Activated CD8-positive, alpha-beta memory T cell treated with anti-CD3 and anti-CD28 coated beads, Interleukin-2, amount 10 ng/mL, durations not matched to agents 7 days and 5 days (primary cell): ENCODE results near the gene COMMD1. TPM values are rescaled to one million over a fixed set of nuclear protein-coding genes. Genes with fewer than 3 reads are reported as not detected.
A peak's percentile ranks its signal among the peaks of the same experiment; 100 is the strongest.
"Not testable (repeated sequence)": the region's sequence is repeated elsewhere in the genome, so short reads cannot be mapped to it uniquely, and the experiment has no call there.

Experiments
- ATAC-seq: fragments of 150-1000 bp; cut with Tn5 transposase; one replicate; pipeline ENCODE4 v1.10.0; 2021; ENCODE audit warnings: moderate library complexity
- CTCF ChIA-PET: fragments of 350-600 bp; sonication (Branson Sonifier 250); formaldehyde crosslinking; loops from one replicate; lab custom pipeline; 2021; ENCODE audit warnings: antibody characterized with exemption; lab: Charles Lee
- DNase-seq: peaks from one replicate; pipeline ENCODE4 v3.0.0-alpha.2; 2020
- H3K27ac Mint-ChIP-seq: one replicate; pipeline ENCODE4 v1.8.0; 2021; ENCODE audit warnings: mild to moderate bottlenecking, mixed read lengths
- H3K27me3 Mint-ChIP-seq: one replicate; pipeline ENCODE4 v1.8.0; 2021; ENCODE audit warnings: mixed read lengths
- H3K36me3 Mint-ChIP-seq: one replicate; pipeline ENCODE4 v1.8.0; 2021; ENCODE audit warnings: mild to moderate bottlenecking, mixed read lengths
- H3K4me1 Mint-ChIP-seq: one replicate; pipeline ENCODE4 v1.8.0; 2021; ENCODE audit warnings: mixed read lengths
- H3K4me3 Mint-ChIP-seq: one replicate; pipeline ENCODE4 v1.8.0; 2021; ENCODE audit warnings: mild to moderate bottlenecking, moderate library complexity, mixed read lengths
- H3K9me3 Mint-ChIP-seq: one replicate; pipeline ENCODE4 v1.8.0; 2022; ENCODE audit warnings: low read depth, mixed read lengths
- total RNA-seq, 2 experiments: library from RNA; stranded (reverse); gene quantifications; one replicate each; pipeline ENCODE4 v1.2.3, GENCODE V29; 2021

The COMMD1 gene
- total RNA-seq, 2 experiments from 2014 or later: 27.4 to 33.0 TPM

DNA sequence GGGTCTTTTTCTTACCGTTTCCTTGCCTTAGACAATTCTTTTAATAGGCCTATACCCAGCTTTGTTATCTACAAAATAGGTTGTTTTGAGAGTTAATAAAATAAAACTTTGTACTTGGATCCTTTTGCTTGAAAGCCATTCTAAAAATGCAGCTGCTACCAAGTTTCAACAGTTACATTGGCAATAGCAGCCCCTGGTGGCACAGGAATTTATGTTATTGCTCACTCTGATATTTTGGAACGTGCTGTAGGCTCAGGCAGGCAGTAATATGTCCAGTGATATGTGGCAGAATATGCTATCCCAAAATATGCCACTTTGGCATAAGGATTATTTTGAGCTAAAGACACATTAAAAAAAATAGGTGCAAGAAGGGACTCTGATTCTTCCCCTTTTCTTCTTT lies 6.7 kb upstream of the COMMD1 start:
- ATAC-seq (no peak), DNase-seq (no peak)
- no peaks in the 10 kb centered on the region for H3K4me1 Mint-ChIP-seq
- H3K27me3 Mint-ChIP-seq: no peaks in the 10 kb centered on the region
- CTCF ChIA-PET: interaction anchor here (0.7 to 1.0 kb wide), 3 partner anchors 13 to 901 kb away, joined by 3 read pairs; no protein-coding TSS in a partner anchor
- no peaks in the 10 kb centered on the region for H3K36me3 Mint-ChIP-seq
- no peak overlapping the region for H3K4me3 Mint-ChIP-seq
- H3K9me3 Mint-ChIP-seq: no peaks in the 10 kb centered on the region
- no peak overlapping the region for H3K27ac Mint-ChIP-seq

DNA sequence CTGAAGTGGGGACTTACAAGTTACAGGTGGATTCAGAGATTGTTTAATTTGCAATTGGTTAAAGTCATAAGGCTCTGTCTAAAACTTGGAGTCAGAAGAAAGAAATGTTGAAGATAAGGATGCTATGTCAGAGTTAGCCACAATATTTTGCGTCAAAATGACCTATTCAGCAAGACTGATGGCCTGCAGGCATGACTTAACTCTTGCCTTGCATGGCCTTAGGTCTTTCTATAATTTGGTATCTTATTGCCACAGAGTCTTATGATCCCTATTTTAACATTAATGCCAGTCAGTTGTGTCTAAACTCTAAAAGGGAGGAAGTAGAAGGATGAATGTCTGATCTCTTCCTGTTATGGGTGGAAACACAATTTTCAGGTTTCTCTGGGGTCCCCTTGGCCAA lies 5.2 kb upstream of the COMMD1 start:
- Mint-ChIP-seq H3K27me3 (no peaks in the 10 kb centered on the region), H3K4me3 (no peak overlapping the region), H3K9me3 (no peaks in the 10 kb centered on the region), H3K4me1 (peaks cover 3% of the 10 kb centered on the region), H3K27ac (no peak overlapping the region), H3K36me3 (no peaks in the 10 kb centered on the region)
- no peak for DNase-seq
- CTCF ChIA-PET: no interaction called here
- no peak for ATAC-seq

DNA sequence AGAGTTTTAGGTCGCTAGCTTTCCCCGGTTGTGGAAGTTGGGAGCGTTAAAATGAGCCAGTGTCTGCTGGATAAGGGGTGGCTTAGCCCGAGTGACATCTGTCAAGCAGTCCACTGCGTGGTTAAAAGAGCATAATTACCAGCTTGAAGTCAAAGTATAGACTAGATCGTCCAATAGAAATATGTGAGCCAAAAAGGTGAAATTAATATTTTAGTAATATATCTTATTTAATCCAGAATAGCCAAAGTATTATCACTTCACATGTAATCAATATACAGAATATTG lies 654 bp downstream of the COMMD1 start:
- CTCF ChIA-PET: no interaction called here
- H3K36me3 Mint-ChIP-seq: no peaks in the 10 kb centered on the region
- H3K4me1 Mint-ChIP-seq: peaks cover 24% of the 10 kb centered on the region
- peak overlapping the region; percentile 84 for H3K27ac Mint-ChIP-seq
- H3K27me3 Mint-ChIP-seq: no peaks in the 10 kb centered on the region
- no peak for DNase-seq
- ATAC-seq: no peak
- no peaks in the 10 kb centered on the region for H3K9me3 Mint-ChIP-seq
- peak overlapping the region; percentile 94 for H3K4me3 Mint-ChIP-seq

DNA sequence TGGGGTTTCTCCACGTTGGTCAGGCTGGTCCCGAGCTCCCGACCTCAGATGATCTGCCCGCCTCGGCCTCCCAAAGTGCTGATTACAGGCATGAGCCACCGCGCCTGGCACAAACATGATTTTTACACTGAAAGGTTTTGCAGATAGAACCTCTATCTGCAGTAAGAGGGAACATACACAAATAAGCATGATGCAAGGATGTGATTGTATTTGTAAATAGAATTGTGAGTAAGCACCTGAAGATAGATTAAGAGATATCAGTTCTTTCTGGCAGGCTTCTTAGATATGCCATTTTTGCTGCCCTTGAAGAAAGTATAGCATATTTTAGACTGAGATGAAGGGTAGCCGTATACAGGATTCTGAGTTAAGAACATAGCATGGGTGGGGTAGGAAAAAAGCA lies 3.6 kb downstream of the COMMD1 start:
- DNase-seq: no peak
- no peak for ATAC-seq

DNA sequence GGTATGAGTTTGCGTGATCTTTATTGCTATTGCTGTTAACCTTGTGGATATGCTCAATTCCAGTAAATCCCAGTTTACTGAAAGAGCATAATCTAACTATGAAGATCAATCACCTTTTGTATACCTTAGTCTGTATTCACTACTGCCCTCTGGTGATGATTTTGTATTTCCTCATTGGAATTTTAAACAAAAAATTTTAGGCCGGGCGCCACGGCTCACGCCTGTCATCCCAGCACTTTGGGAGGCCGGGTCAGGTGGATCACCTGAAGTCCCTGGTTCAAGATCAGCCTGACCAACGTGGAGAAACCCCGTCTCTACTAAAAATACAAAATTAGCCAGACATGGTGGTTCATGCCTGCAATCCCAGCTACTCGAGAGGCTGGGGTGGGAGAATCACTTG lies 5.1 kb downstream of the COMMD1 start:
- no peak for DNase-seq
- no peaks in the 10 kb centered on the region for H3K27me3 Mint-ChIP-seq
- no peak overlapping the region for H3K27ac Mint-ChIP-seq
- ATAC-seq: no peak
- no peaks in the 10 kb centered on the region for H3K9me3 Mint-ChIP-seq
- no peaks in the 10 kb centered on the region for H3K36me3 Mint-ChIP-seq
- H3K4me3 Mint-ChIP-seq: no peak overlapping the region
- CTCF ChIA-PET: no interaction called here
- H3K4me1 Mint-ChIP-seq: peaks cover 18% of the 10 kb centered on the region

More for the DNA sequence above, 3.6 kb downstream of the COMMD1 start:
- Mint-ChIP-seq H3K27me3 (no peaks in the 10 kb centered on the region), H3K9me3 (no peaks in the 10 kb centered on the region), H3K27ac (no peak overlapping the region), H3K4me3 (no peak overlapping the region), H3K36me3 (no peaks in the 10 kb centered on the region), H3K4me1 (peaks cover 24% of the 10 kb centered on the region)
- CTCF ChIA-PET: no interaction called here

DNA sequence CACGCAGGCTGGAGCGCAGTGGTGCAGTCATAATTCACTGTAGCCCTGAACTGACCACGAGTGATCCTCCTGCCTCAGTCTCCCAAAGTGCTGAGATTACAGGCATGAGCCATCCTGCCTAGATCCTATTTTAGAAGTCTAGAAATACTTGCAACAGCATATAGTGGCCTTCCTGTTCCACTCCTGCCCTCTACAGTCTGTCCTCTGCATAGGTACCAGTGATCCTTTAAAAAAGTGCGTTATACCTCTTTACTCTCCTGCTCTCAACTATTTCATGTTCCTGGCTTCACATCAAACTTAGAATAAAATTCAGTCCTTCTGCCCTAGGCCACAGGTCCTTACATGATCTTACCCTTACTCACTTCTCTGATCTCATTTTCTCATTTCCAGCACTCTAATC lies 6.0 kb downstream of the COMMD1 start:
- Mint-ChIP-seq H3K27ac (no peak overlapping the region), H3K36me3 (no peaks in the 10 kb centered on the region), H3K4me3 (no peak overlapping the region), H3K9me3 (no peaks in the 10 kb centered on the region), H3K27me3 (no peaks in the 10 kb centered on the region), H3K4me1 (peaks cover 13% of the 10 kb centered on the region)
- CTCF ChIA-PET: interaction anchor here (0.6 kb wide), 1 partner anchor 845 kb away, joined by 3 read pairs; no protein-coding TSS in a partner anchor
- no peak for DNase-seq
- peak; percentile 47 for ATAC-seq

DNA sequence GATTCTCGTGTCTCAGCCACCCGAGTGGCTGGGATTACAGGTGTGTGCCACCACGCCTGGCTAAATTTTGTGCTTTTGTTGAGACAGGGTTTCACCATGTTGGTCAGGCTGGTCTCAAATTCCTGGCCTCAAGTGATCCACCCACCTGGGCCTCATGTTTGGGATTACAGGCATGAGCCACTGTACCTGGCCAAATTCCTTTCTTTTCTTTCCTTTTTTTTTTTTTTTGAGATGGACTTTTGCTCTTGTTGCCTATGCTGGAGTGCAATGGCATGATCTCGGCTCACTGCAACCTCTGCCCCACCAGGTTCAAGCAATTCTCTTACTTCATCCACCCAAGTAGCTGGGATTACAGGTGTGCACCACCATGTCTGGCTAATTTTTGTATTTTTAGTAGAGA lies 9.3 kb downstream of the COMMD1 start:
- DNase-seq, H3K4me3 Mint-ChIP-seq, CTCF ChIA-PET: not testable (repeated sequence)

DNA sequence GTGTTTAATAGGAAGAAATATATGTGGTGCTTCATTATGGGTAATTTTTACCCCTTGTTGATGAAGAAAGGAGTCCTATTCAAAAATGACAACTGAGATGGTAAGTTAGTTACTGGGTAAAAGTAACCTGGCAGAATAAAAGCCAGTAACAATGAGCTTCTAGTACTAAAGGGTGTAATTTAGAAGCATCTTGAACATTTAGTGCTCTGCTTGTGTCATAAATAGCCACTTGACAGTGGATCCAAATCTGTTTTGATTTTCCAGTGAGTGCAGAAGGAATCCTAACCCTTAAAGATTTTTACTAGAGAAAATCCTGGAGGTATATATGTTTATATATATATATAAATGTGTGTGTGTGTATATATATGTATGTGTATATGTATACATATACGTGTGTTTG lies 15.1 kb downstream of the COMMD1 start:
- ATAC-seq (no peak), DNase-seq (no peak)
- Mint-ChIP-seq H3K9me3 (no peaks in the 10 kb centered on the region), H3K4me3 (no peak overlapping the region), H3K36me3 (no peaks in the 10 kb centered on the region), H3K27me3 (no peaks in the 10 kb centered on the region), H3K4me1 (no peaks in the 10 kb centered on the region), H3K27ac (no peak overlapping the region)
- CTCF ChIA-PET: interaction anchor here (1.4 kb wide), 1 partner anchor 10 kb away, joined by 3 read pairs; no protein-coding TSS in a partner anchor

More for the DNA sequence above, 9.3 kb downstream of the COMMD1 start:
- H3K27me3 Mint-ChIP-seq, H3K9me3 Mint-ChIP-seq, H3K4me1 Mint-ChIP-seq, H3K27ac Mint-ChIP-seq, H3K36me3 Mint-ChIP-seq, ATAC-seq: not testable (repeated sequence)

DNA sequence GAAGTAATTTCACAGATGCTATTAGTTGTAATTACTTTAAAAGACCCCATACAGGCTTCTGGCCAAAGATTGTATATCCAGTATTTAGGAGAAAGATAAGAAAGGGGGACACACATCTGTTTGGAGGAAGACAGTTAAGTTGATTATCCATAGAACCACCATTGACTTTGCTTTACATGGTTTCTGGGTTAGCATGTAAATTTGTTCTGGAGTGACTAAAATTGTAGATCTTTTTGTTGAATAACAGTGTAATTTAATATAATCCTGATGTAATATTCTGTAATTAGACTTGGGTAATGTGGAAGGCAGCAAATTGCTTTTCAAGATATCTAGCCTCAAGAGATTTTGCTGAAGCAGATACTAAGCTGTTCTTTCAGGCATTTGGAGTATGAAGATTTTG lies 17.2 kb downstream of the COMMD1 start:
- H3K36me3 Mint-ChIP-seq: peaks cover 1% of the 10 kb centered on the region
- ATAC-seq: no peak

DNA sequence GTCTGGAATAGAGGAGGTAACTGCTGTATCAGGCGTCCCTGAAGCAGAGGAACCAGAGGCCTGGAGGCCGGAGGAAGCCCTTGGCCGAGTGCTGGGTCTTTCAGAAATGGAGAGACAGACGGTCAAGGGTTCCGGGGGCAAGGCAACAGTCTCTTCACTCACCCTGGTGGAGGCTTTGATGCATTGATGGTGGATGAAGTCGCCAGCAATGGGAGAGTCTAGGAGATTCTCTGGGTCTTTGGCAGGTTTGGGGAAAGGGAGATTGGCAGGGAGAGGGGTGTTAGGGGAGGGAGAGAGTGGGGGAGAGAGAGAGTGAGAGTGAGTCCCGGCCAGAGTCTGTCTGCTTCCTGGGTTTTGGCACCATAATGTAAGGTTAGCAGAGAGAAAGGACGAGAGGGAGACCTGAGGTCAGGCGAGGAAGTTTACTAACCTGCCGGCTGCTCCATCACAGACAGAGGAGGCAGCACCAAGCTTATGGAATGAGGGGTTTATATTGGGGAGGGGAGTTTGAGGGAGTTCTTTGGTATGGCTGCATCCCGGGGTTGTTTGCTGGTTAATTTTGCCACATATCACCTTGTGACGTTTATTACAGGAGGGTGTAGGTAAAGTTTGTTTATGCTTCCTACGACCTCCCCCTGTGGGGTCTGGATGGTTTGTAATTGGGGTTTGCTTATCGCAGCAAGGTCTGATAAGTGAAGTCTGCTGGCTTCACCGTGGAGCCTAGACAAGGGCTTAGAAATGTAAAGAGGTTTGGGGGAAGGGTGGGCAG lies 19.6 kb downstream of the COMMD1 start:
- peaks cover 1% of the 10 kb centered on the region for H3K36me3 Mint-ChIP-seq
- no peak overlapping the region for H3K4me3 Mint-ChIP-seq
- CTCF ChIA-PET: no interaction called here
- no peaks in the 10 kb centered on the region for H3K9me3 Mint-ChIP-seq
- no peak overlapping the region for H3K27ac Mint-ChIP-seq
- no peak for ATAC-seq
- H3K27me3 Mint-ChIP-seq: no peaks in the 10 kb centered on the region
- no peak for DNase-seq
- H3K4me1 Mint-ChIP-seq: no peaks in the 10 kb centered on the region

More for the DNA sequence above, 17.2 kb downstream of the COMMD1 start:
- H3K4me1 Mint-ChIP-seq: no peaks in the 10 kb centered on the region
- H3K27me3 Mint-ChIP-seq: no peaks in the 10 kb centered on the region
- no peak overlapping the region for H3K4me3 Mint-ChIP-seq
- CTCF ChIA-PET: no interaction called here
- no peak for DNase-seq
- H3K9me3 Mint-ChIP-seq: no peaks in the 10 kb centered on the region
- H3K27ac Mint-ChIP-seq: no peak overlapping the region

DNA sequence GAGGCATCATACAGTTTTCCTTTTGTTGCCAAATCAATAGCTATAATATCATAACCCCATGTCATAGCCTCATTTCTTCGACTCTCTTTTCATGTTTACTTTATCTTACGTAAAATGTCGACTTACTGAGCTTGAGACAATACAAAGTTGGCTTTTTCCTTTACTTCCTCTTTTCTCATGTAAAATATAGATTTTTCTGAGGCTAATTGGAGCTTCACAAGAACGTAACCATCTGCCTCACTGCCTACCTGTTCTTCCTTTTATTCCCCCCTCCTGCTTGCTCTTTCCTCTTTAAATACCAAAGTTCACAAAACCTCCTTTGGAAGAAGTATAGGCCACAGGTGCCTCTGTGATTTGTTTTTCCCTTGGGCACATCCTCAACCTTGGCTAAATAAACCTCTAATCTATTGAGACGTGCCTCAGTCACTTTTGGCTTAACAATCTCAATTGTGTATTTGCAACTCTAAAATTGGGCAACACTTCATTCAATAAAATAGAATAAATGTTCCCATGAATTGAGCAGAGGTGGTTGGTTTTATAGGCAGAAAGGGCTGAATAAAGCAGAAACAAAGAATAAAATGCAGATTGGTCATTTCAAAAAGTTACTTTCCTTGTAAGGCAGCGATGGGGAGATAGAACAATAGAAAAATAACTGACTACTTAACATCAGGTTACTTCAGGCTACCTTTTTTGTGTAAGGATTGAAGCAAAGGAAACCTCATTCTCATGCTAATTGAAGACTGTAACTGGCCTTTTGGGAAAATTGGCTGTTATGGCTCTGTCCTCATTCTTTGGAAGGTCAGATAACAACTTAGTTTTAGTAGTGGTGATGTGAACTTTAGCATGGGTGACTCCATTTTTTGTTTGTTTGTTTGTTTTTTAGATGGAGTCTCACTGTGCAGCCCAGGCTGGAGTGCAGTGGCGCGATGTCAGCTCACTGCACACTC lies 21.3 kb downstream of the COMMD1 start:
- H3K27ac Mint-ChIP-seq: no peak overlapping the region
- no peaks in the 10 kb centered on the region for H3K4me1 Mint-ChIP-seq
- H3K36me3 Mint-ChIP-seq: peaks cover 1% of the 10 kb centered on the region
- H3K9me3 Mint-ChIP-seq: no peaks in the 10 kb centered on the region
- DNase-seq: no peak
- no peak for ATAC-seq
- no peak overlapping the region for H3K4me3 Mint-ChIP-seq
- H3K27me3 Mint-ChIP-seq: no peaks in the 10 kb centered on the region
- CTCF ChIA-PET: no interaction called here

DNA sequence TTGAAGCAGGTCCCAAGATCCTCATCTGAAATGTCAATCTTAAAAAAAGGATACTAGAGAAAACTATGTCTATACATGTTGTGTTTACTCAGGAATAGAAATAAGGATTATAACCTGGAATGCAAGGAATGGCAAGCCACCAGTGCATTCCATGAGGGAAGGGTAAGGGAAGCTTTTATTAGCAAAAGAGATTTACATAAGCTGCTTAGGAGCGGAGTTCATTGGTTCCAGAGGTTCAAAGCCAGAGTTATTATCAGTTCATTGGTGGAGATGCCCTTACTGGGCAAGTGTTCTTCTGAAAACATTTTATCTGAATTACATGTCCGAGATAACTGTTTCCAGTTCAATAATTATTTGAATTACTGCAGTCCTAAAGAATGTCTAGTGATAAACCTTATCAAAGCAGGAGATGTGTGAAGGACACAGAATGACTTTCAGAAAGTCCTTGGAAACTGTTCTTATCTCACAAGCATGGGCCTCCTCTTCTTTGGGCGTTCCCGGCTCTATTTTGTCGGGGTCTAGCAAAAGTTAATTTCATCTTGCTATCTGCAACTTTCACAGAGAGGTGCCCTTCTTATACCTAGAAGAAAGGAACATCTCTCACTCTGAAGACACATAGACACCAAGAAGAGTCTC lies 23.5 kb downstream of the COMMD1 start:
- Mint-ChIP-seq H3K27ac (no peak overlapping the region), H3K36me3 (peaks cover 1% of the 10 kb centered on the region), H3K4me3 (no peak overlapping the region), H3K9me3 (no peaks in the 10 kb centered on the region), H3K27me3 (no peaks in the 10 kb centered on the region), H3K4me1 (no peaks in the 10 kb centered on the region)
- CTCF ChIA-PET: no interaction called here
- ATAC-seq: no peak
- DNase-seq: no peak

DNA sequence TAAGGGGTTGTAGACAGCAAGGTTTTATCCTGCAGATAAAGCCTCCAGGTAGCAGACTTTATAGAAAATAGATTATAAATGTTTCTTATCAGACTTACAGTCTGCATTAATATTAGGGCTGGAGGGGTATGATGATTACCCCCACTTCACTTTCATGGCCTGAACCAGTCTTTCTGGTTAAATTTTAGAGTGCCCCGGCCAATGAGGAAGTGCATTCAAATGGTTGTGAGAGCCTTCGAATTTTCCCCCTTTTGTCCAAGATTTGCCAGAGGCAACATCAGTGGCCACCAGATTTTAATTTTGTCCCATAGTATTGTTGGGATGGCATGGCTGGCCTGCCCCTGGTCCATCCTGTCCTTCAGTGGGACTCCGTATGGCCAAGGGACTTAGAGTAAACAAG lies 31.6 kb downstream of the COMMD1 start:
- Mint-ChIP-seq H3K27ac (no peak overlapping the region), H3K9me3 (no peaks in the 10 kb centered on the region), H3K27me3 (no peaks in the 10 kb centered on the region), H3K4me1 (no peaks in the 10 kb centered on the region), H3K4me3 (no peak overlapping the region), H3K36me3 (peaks cover 2% of the 10 kb centered on the region)
- DNase-seq (no peak), ATAC-seq (no peak)
- CTCF ChIA-PET: no interaction called here
